DND-41 (cell line): ENCODE measurements around the gene KLF6.

Experiments
- ATAC-seq: fragments of 200-7000 bp; cut with Tn5 transposase; 3 replicates; pipeline ENCODE4 v1.9.1; 2021; ENCODE audit warnings: low read depth; ENCODE audit not compliant: insufficient read depth
- DNase-seq: peaks from one replicate; pipeline ENCODE4 v3.0.0-alpha.2; 2020
- H2AFZ ChIP-seq: 2 replicates; pipeline ENCODE4 v1.6.0; 2012; ENCODE audit warnings: low read depth, low read length
- H3K27ac ChIP-seq: 2 replicates; pipeline ENCODE4 v1.5.1; 2012; ENCODE audit warnings: low read length, inconsistent platforms
- H3K27me3 ChIP-seq: fragments of 200-600 bp; sonication (generic); 2 replicates; pipeline ENCODE4 v1.6.0; 2012; ENCODE audit warnings: low read length, mild to moderate bottlenecking, inconsistent platforms; ENCODE audit not compliant: insufficient read depth, poor library complexity
- H3K36me3 ChIP-seq: 2 replicates; pipeline ENCODE4 v1.5.1; 2012; ENCODE audit warnings: low read length, inconsistent platforms; ENCODE audit not compliant: insufficient read depth
- H3K4me1 ChIP-seq: 2 replicates; pipeline ENCODE4 v1.5.1; 2012; ENCODE audit warnings: mild to moderate bottlenecking, low read length; ENCODE audit not compliant: insufficient read depth
- H3K4me2 ChIP-seq: 2 replicates; pipeline ENCODE4 v1.6.0; 2012; ENCODE audit warnings: mild to moderate bottlenecking, moderate library complexity, low read length, inconsistent platforms; ENCODE audit not compliant: insufficient read depth
- H3K4me3 ChIP-seq, 2 experiments: fragments of 200-600 bp in 1 of 2; shearing (Covaris generic) in 1 of 2; 2 replicates each; pipeline ENCODE4 v1.5.1; 2012 to 2016; ENCODE audit warnings: inconsistent platforms in 2 of 2, low read length in 2 of 2, mild to moderate bottlenecking in 2 of 2, low read depth in 1 of 2, moderate library complexity in 1 of 2
- H3K79me2 ChIP-seq: 2 replicates; pipeline ENCODE4 v1.6.0; 2012; ENCODE audit warnings: low read length, inconsistent platforms; ENCODE audit not compliant: insufficient read depth
- H3K9ac ChIP-seq: 2 replicates; pipeline ENCODE4 v1.6.0; 2012; ENCODE audit warnings: low read depth, mild to moderate bottlenecking, inconsistent platforms, low read length, moderate library complexity
- H3K9me3 ChIP-seq: 2 replicates; pipeline ENCODE4 v1.5.1; 2012; ENCODE audit warnings: low read length, moderate library complexity, mild to moderate bottlenecking, inconsistent platforms; ENCODE audit not compliant: insufficient read depth, severe bottlenecking
- H4K20me1 ChIP-seq: 2 replicates; pipeline ENCODE4 v1.6.0; 2012; ENCODE audit warnings: low read length; ENCODE audit not compliant: insufficient read depth
- EZH2 ChIP-seq: IDR thresholded peaks from 3 replicates; pipeline ENCODE4 v1.6.1; 2012; ENCODE audit warnings: borderline replicate concordance, low read depth, mild to moderate bottlenecking, moderate library complexity, low read length, inconsistent platforms; ENCODE audit not compliant: severe bottlenecking
- TF ChIP-seq, protein P1 (sequence below): IDR thresholded peaks from 2 replicates; pipeline ENCODE4 v1.5.1; 2012; ENCODE audit warnings: borderline replicate concordance, low read length, moderate library complexity, mild to moderate bottlenecking; ENCODE audit not compliant: poor library complexity, severe bottlenecking; ENCODE audit errors: extremely low read depth

KLF6 gene

DNA sequence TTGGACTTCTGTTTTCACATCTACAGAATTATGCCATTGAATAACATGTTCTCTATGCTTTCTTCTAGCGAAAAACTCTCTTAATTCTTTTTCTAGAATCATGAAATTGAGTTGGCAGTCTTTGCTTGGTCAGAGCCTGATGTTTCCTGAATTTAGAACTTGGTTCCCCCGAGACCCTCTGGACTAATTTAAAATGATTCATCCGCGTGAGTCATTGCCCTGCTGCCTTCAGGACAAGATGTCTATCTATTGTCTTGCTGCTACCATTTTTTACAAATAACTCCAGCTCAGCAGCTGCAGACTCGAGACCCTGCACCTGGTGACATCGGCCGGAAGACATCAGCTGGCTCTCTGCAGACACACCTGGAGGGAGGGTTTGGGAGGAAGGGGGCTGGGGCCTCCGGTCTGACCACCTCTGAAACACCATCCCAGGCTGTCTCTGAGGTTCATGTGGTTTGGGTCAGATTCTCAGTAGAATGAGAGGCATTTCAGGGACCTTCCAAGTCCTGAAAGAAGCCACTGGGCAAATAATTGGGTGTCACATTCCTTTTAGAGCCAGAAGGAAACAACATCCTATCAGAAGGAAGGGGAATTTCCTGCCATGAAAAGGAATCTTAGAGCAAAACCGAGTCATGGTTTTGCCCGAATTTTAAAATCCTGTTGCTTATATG is 20.9 kb upstream of the KLF6 start:
- Histone ChIP-seq H2AFZ (no peak overlapping the region), H3K4me2 (peak overlapping the region; percentile 56), H3K36me3 (no peaks in the 10 kb centered on the region), H3K9me3 (no peaks in the 10 kb centered on the region), H3K9ac (peak overlapping the region; percentile 69), H3K4me1 (peaks cover 89% of the 10 kb centered on the region), H3K4me3 (peak overlapping the region in 1 of 2 experiments; percentile 38; a peak in 2 of 4 replicates), H4K20me1 (no peaks in the 10 kb centered on the region), H3K27ac (peak overlapping the region; percentile 95), H3K27me3 (no peaks in the 10 kb centered on the region), H3K79me2 (no peaks in the 10 kb centered on the region)
- DNase-seq (peak; percentile 91), ATAC-seq (peak; percentile 53)
- TF ChIP-seq EZH2, result no peak
- TF ChIP-seq, protein P1, sequence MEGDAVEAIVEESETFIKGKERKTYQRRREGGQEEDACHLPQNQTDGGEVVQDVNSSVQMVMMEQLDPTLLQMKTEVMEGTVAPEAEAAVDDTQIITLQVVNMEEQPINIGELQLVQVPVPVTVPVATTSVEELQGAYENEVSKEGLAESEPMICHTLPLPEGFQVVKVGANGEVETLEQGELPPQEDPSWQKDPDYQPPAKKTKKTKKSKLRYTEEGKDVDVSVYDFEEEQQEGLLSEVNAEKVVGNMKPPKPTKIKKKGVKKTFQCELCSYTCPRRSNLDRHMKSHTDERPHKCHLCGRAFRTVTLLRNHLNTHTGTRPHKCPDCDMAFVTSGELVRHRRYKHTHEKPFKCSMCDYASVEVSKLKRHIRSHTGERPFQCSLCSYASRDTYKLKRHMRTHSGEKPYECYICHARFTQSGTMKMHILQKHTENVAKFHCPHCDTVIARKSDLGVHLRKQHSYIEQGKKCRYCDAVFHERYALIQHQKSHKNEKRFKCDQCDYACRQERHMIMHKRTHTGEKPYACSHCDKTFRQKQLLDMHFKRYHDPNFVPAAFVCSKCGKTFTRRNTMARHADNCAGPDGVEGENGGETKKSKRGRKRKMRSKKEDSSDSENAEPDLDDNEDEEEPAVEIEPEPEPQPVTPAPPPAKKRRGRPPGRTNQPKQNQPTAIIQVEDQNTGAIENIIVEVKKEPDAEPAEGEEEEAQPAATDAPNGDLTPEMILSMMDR, result no peak

DNA sequence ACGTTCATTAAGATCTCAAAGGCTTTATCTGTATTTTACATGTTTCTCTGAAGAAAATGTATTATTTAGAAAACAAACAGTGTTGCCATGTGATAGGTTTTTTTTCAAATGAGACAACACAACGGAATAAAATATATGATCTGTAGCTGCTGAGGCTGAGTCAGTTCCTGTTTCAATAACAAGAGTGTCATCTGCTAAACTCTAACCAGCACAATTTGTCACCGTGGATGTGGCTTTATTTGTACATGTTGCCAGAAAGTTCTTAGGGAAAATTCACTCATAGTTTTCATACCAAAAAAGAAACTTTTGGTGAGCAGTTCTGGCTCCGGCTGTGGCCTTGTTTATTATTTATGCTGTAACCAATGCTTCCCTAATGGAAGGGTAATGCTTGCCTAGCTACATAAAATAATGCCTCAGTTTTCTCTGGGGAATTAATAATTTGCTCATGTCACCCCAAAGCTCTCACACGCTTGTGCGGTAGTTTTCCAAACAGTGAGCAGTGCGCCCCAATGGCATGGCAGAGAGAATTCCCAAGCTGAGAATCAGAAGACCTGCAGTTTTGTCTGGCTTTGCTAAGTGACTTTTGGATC is 20.3 kb upstream of the KLF6 start:
- Histone ChIP-seq H3K9me3 (no peaks in the 10 kb centered on the region), H3K4me2 (peak overlapping the region; percentile 56), H3K4me3 (peak overlapping the region in 1 of 2 experiments; percentile 38; a peak in 2 of 4 replicates), H2AFZ (no peak overlapping the region), H3K79me2 (no peaks in the 10 kb centered on the region), H3K4me1 (peaks cover 83% of the 10 kb centered on the region), H4K20me1 (no peaks in the 10 kb centered on the region), H3K27me3 (no peaks in the 10 kb centered on the region), H3K9ac (peak overlapping the region; percentile 69), H3K36me3 (no peaks in the 10 kb centered on the region), H3K27ac (peak overlapping the region; percentile 95)
- TF ChIP-seq, protein P1, result no peak
- ATAC-seq, result peak; percentile 32
- DNase-seq, result peak; percentile 63

DNA sequence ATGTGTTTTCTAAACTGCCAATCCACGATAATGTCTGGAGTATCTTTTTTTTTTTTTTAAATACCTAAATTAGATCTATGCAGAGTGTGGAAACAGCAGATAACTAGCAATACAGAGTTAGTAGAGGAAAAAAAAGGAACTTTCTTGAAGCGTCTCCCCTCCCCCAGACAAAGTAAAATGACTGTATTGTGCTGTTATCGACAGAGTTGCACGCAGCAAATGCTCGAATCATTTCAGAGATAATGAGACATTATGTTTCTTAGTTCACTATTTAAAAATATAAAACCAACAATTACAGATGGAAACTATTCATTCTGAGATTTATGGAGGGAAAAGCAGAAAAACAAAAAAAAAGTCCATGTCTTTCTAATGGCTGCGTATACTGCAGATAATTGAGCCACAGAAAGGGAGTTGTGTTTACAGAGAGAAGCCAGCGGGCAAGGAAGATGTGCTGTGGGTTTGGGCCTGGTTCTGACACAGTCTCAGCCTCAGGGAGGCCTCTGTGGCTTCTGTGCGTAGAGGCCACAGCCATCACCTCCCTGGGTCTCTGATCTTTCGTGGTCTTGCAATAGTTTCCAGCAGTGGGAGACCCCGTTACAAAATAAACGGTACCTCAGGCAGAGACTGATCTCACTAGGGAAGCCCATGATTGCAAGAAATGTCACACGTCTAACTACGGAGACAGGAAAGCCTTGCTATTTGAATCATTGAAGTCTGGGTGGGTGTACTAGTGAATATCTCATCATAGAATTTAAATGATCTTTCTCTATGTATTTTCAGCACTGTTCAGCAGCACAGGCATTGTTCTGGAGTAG is 19.1 kb upstream of the KLF6 start:
- no peaks in the 10 kb centered on the region for H3K27me3 ChIP-seq
- H3K27ac ChIP-seq, result peak overlapping the region; percentile 95
- H3K79me2 ChIP-seq, result no peaks in the 10 kb centered on the region
- peaks cover 77% of the 10 kb centered on the region for H3K4me1 ChIP-seq
- H2AFZ ChIP-seq, result peak overlapping the region; percentile 62
- no peaks in the 10 kb centered on the region for H3K9me3 ChIP-seq
- DNase-seq (peak; percentile 80), ATAC-seq (peak; percentile 68)
- H3K36me3 ChIP-seq, result no peaks in the 10 kb centered on the region
- H3K4me3 ChIP-seq, result peak overlapping the region in 1 of 2 experiments; percentile 24; a peak in 1 of 4 replicates
- TF ChIP-seq, protein P1, result no peak
- TF ChIP-seq EZH2, result no peak
- peak overlapping the region; percentile 69 for H3K9ac ChIP-seq
- H4K20me1 ChIP-seq, result no peaks in the 10 kb centered on the region
- H3K4me2 ChIP-seq, result peak overlapping the region; percentile 56
